ENCODE data around the gene GLB1L3.

- TF ChIP-seq POLR2A (IDR thresholded peaks at IDR 0.05) (no peak), CTCF (IDR thresholded peaks at IDR 0.05) (no peak)
Observed at GRCh38 chr11:134240592-134240991, 35.6 kb upstream of the GLB1L3 start.

Data from right lobe of liver (tissue), 4 donors.